HepG2 (cell line): ENCODE data around the gene BBIP1. TPM values are rescaled to one million over a fixed set of nuclear protein-coding genes. Genes with fewer than 3 reads are reported as not detected.

Experiments
- ASH2L ChIP-seq: fragments of 300-600, 200-600 bp; sonication (generic); IDR thresholded peaks from 2 replicates; pipeline ENCODE4 v1.7.0; 2017; ENCODE audit warnings: low read depth, mild to moderate bottlenecking, moderate library complexity, mixed read lengths, low read length; ENCODE audit not compliant: insufficient read length
- FOXK1 ChIP-seq: sonication (generic); formaldehyde crosslinking; IDR thresholded peaks from 2 replicates; pipeline ENCODE4 v1.4.0; 2020; ENCODE audit warnings: low read depth, missing genetic modification reagents, borderline replicate concordance
- HMG20A ChIP-seq: IDR thresholded peaks from 2 replicates; pipeline ENCODE4 v1.6.1; 2016; ENCODE audit warnings: borderline replicate concordance
- NCOR1 ChIP-seq: fragments of 200-600 bp; sonication (generic); IDR thresholded peaks from 2 replicates; pipeline ENCODE4 v1.7.0; 2017; ENCODE audit warnings: antibody characterized with exemption, low read length, borderline replicate concordance
- NFATC3 ChIP-seq: sonication (generic); formaldehyde crosslinking; IDR thresholded peaks from 2 replicates; pipeline ENCODE4 v1.5.1; 2020; ENCODE audit warnings: mild to moderate bottlenecking, missing genetic modification reagents
- NR2F6 ChIP-seq, 2 experiments: IDR thresholded peaks; 2 replicates each; pipeline ENCODE4 v1.6.1; 2016; ENCODE audit warnings: antibody characterized with exemption in 1 of 2, mild to moderate bottlenecking in 1 of 2
- TBX2 ChIP-seq: sonication (generic); formaldehyde crosslinking; IDR thresholded peaks from 2 replicates; pipeline ENCODE4 v1.5.0; 2020; ENCODE audit warnings: missing genetic modification reagents, mild to moderate bottlenecking, borderline replicate concordance
- THAP11 ChIP-seq: IDR thresholded peaks from 2 replicates; pipeline ENCODE4 v1.6.1; 2016; ENCODE audit warnings: missing biosample characterization, missing genetic modification reagents
- ZBTB20 ChIP-seq: sonication (generic); formaldehyde crosslinking; IDR thresholded peaks from 2 replicates; pipeline ENCODE4 v1.8.1; 2023; ENCODE audit warnings: missing genetic modification reagents, low read depth, mild to moderate bottlenecking, borderline replicate concordance
- ZNF430 ChIP-seq: sonication (generic); formaldehyde crosslinking; IDR thresholded peaks from 2 replicates; pipeline ENCODE4 v1.9.0; 2021; ENCODE audit warnings: mild to moderate bottlenecking, missing genetic modification reagents
- ZNF546 ChIP-seq: sonication (generic); formaldehyde crosslinking; conservative IDR thresholded peaks from 2 replicates; pipeline ENCODE4 v1.8.1; 2023; ENCODE audit warnings: mild to moderate bottlenecking, missing genetic modification reagents
- polyA plus RNA-seq, 8 experiments: library from polyadenylated mRNA; depleted of rRNA in 3 of 8; stranded (reverse) in 7 of 8; unstranded in 1 of 8; fragments of >200 nt; fragmentation: Illumina TruSeq in 4 of 8; extraction: Trizol in 4 of 8; gene quantifications; 2 replicates each; pipeline versions ENCODE4 v1.2.1 to v1.2.3, GENCODE V29; 2011 to 2016; ENCODE audit warnings: low read depth in 4 of 8, missing spikeins in 1 of 8, mixed read lengths in 1 of 8; ENCODE audit not compliant: insufficient read depth in 1 of 8
- total RNA-seq, 5 experiments: library from RNA; depleted of rRNA; stranded (reverse); fragments of >200 nt; fragmentation: Illumina TruSeq; extraction: Trizol; gene quantifications; 2 replicates each; pipeline ENCODE4 v1.2.3, GENCODE V29; 2016; ENCODE audit warnings: low read depth in 1 of 5
- TF ChIP-seq, protein P1 (sequence below): sonication (generic); formaldehyde crosslinking; IDR thresholded peaks from 2 replicates; pipeline ENCODE4 v1.9.0; 2022; ENCODE audit warnings: low read depth, missing genetic modification reagents
- TF ChIP-seq, protein P2 (sequence below): sonication (generic); formaldehyde crosslinking; IDR thresholded peaks from 2 replicates; pipeline ENCODE4 v1.5.1; 2020; ENCODE audit warnings: mild to moderate bottlenecking, missing genetic modification reagents
- TF ChIP-seq, protein P3 (sequence below): fragments of 450-650 bp; IDR thresholded peaks from 2 replicates; pipeline ENCODE4 v1.6.1; 2016
- TF ChIP-seq, protein P4 (sequence below): IDR thresholded peaks from 2 replicates; pipeline ENCODE4 v1.6.1; 2016; ENCODE audit warnings: missing genetic modification reagents, missing compliant biosample characterization
- TF ChIP-seq, protein P5 (sequence below): sonication (generic); formaldehyde crosslinking; IDR thresholded peaks from 2 replicates; pipeline ENCODE4 v1.5.0; 2020; ENCODE audit warnings: mild to moderate bottlenecking, missing genetic modification reagents, moderate library complexity
- TF ChIP-seq, protein P6 (sequence below): sonication (generic); formaldehyde crosslinking; IDR thresholded peaks from 2 replicates; pipeline ENCODE4 v1.8.1; 2023; ENCODE audit warnings: missing genetic modification reagents, inconsistent platforms, borderline replicate concordance

BBIP1 gene
- total and polyA plus RNA-seq, 2 of the 13 experiments (the other 11 are each of a cell fraction or from before 2014, with no cell fraction given) = 18.3 to 24.1 TPM

DNA sequence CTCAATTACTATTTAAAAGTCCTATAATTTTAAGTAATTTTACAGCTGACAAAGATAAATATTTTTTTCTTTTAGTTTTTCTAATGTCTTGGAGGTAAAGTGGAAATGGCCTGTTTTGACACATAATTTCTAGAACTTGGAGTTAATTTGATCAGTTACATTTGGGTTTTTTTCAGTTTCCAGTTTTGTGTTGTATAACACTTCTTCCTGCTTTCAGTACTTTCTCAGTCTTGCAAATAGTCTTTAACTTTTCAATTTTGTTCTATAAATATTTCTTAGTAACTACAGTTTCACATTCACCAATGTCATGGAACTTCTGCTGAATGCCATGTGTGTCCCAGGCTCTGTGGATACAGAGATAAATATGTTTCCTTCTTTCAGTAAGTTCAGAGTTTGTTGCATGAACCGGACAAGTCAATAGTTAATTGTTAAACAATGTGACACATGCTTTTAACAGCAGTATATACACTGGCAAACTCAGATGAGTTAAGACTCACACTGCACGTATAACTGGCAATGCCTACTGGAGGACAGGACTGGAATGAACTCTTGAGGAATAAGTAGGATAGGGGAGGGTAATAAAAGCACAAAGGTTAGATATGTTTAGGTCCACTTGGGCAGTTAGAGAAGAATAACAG, 5.0 kb upstream of the BBIP1 start (continued):
- TF ChIP-seq, protein P1, sequence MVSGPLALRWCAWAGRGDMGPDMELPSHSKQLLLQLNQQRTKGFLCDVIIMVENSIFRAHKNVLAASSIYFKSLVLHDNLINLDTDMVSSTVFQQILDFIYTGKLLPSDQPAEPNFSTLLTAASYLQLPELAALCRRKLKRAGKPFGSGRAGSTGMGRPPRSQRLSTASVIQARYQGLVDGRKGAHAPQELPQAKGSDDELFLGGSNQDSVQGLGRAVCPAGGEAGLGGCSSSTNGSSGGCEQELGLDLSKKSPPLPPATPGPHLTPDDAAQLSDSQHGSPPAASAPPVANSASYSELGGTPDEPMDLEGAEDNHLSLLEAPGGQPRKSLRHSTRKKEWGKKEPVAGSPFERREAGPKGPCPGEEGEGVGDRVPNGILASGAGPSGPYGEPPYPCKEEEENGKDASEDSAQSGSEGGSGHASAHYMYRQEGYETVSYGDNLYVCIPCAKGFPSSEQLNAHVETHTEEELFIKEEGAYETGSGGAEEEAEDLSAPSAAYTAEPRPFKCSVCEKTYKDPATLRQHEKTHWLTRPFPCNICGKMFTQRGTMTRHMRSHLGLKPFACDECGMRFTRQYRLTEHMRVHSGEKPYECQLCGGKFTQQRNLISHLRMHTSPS = no peak
- TF ChIP-seq, protein P2, sequence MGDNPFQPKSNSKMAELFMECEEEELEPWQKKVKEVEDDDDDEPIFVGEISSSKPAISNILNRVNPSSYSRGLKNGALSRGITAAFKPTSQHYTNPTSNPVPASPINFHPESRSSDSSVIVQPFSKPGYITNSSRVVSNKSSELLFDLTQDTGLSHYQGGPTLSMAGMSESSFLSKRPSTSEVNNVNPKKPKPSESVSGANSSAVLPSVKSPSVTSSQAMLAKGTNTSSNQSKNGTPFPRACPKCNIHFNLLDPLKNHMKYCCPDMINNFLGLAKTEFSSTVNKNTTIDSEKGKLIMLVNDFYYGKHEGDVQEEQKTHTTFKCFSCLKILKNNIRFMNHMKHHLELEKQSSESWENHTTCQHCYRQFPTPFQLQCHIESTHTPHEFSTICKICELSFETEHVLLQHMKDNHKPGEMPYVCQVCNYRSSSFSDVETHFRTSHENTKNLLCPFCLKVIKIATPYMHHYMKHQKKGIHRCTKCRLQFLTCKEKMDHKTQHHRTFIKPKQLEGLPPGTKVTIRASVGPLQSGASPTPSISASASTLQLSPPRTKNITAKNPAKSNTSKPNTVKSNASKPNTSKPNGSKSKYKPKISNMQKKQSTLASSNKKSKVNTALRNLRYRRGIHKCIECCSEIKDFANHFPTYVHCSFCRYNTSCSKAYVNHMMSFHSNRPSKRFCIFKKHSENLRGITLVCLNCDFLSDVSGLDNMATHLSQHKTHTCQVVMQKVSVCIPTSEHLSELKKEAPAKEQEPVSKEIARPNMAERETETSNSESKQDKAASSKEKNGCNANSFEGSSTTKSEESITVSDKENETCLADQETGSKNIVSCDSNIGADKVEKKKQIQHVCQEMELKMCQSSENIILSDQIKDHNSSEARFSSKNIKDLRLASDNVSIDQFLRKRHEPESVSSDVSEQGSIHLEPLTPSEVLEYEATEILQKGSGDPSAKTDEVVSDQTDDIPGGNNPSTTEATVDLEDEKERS (CRISPR knock-in tag) = no peak
- TF ChIP-seq THAP11 (CRISPR knock-in tag) (no peak), TBX2 (no peak), NFATC3 (CRISPR knock-in tag) (no peak), ZNF546 (CRISPR knock-in tag) (0 out of 2 replicates have a peak, but pooled peaks have one; percentile 40), ASH2L (no peak), ZBTB20 (CRISPR knock-in tag) (peak; percentile 36; the same call in 1 of the 2 replicates), NCOR1 (no peak), FOXK1 (CRISPR knock-in tag) (peak; percentile 34; the same call in 1 of the 2 replicates), NR2F6 (IDR thresholded peaks at IDR 0.05) (no peak), NR2F6 (CRISPR knock-in tag; IDR thresholded peaks at IDR 0.05) (0 out of 2 replicates have a peak, but pooled peaks have one; percentile 17), ZNF430 (CRISPR knock-in tag) (no peak), HMG20A (CRISPR knock-in tag) (peak; percentile 40; the same call in 1 of the 2 replicates)
- TF ChIP-seq, protein P3, sequence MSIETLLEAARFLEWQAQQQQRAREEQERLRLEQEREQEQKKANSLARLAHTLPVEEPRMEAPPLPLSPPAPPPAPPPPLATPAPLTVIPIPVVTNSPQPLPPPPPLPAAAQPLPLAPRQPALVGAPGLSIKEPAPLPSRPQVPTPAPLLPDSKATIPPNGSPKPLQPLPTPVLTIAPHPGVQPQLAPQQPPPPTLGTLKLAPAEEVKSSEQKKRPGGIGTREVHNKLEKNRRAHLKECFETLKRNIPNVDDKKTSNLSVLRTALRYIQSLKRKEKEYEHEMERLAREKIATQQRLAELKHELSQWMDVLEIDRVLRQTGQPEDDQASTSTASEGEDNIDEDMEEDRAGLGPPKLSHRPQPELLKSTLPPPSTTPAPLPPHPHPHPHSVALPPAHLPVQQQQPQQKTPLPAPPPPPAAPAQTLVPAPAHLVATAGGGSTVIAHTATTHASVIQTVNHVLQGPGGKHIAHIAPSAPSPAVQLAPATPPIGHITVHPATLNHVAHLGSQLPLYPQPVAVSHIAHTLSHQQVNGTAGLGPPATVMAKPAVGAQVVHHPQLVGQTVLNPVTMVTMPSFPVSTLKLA = peak; percentile 73
- TF ChIP-seq, protein P4, sequence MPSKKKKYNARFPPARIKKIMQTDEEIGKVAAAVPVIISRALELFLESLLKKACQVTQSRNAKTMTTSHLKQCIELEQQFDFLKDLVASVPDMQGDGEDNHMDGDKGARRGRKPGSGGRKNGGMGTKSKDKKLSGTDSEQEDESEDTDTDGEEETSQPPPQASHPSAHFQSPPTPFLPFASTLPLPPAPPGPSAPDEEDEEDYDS (CRISPR knock-in tag) = no peak
- TF ChIP-seq, protein P5, sequence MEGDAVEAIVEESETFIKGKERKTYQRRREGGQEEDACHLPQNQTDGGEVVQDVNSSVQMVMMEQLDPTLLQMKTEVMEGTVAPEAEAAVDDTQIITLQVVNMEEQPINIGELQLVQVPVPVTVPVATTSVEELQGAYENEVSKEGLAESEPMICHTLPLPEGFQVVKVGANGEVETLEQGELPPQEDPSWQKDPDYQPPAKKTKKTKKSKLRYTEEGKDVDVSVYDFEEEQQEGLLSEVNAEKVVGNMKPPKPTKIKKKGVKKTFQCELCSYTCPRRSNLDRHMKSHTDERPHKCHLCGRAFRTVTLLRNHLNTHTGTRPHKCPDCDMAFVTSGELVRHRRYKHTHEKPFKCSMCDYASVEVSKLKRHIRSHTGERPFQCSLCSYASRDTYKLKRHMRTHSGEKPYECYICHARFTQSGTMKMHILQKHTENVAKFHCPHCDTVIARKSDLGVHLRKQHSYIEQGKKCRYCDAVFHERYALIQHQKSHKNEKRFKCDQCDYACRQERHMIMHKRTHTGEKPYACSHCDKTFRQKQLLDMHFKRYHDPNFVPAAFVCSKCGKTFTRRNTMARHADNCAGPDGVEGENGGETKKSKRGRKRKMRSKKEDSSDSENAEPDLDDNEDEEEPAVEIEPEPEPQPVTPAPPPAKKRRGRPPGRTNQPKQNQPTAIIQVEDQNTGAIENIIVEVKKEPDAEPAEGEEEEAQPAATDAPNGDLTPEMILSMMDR (CRISPR knock-in tag) = no peak
- TF ChIP-seq, protein P6, sequence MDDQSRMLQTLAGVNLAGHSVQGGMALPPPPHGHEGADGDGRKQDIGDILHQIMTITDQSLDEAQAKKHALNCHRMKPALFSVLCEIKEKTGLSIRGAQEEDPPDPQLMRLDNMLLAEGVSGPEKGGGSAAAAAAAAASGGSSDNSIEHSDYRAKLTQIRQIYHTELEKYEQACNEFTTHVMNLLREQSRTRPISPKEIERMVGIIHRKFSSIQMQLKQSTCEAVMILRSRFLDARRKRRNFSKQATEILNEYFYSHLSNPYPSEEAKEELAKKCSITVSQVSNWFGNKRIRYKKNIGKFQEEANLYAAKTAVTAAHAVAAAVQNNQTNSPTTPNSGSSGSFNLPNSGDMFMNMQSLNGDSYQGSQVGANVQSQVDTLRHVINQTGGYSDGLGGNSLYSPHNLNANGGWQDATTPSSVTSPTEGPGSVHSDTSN (CRISPR knock-in tag) = no peak
